ENCODE measurements around the gene GNG11.
"Not testable (repeated sequence)": the region's sequence is repeated elsewhere in the genome, so short reads cannot be mapped to it uniquely, and the experiment has no call there.

Gene GNG11

GRCh38 chr7:93913197-93913596 is 8.3 kb upstream of the GNG11 start:
- DNase-seq: no peak

- DNase-seq: no peak
Measured at GRCh38 chr7:93914581-93915066, 6.9 kb upstream of the GNG11 start.

GRCh38 chr7:93915206-93915842 is 6.2 kb upstream of the GNG11 start:
- DNase-seq: not testable (repeated sequence)

- DNase-seq: not testable (repeated sequence)
Measured at GRCh38 chr7:93915888-93916287, 5.6 kb upstream of the GNG11 start.

- peak; percentile 12 for DNase-seq
Measured at GRCh38 chr7:93916315-93916714, 5.2 kb upstream of the GNG11 start.

- no peak for DNase-seq
Measured at GRCh38 chr7:93920496-93921182, 896 bp upstream of the GNG11 start.

- no peak for DNase-seq
Measured at GRCh38 chr7:93921186-93921585, 349 bp upstream of the GNG11 start.

- no peak for DNase-seq
Measured at GRCh38 chr7:93923296-93923695, 1.8 kb downstream of the GNG11 start.

- no peak for DNase-seq
Measured at GRCh38 chr7:93923942-93924341, 2.4 kb downstream of the GNG11 start.

- no peak for DNase-seq
Measured at GRCh38 chr7:93926800-93927199, 5.3 kb downstream of the GNG11 start.

GRCh38 chr7:93927585-93927984 is 6.0 kb downstream of the GNG11 start:
- no peak for DNase-seq

- no peak for DNase-seq
Measured at GRCh38 chr7:93931655-93932054, 10.1 kb downstream of the GNG11 start.

GRCh38 chr7:93933156-93933555 is 11.6 kb downstream of the GNG11 start:
- DNase-seq: no peak

- DNase-seq: no peak
Measured at GRCh38 chr7:93935102-93935501, 13.6 kb downstream of the GNG11 start.

GRCh38 chr7:93937818-93938217 is 16.3 kb downstream of the GNG11 start:
- DNase-seq: no peak

- DNase-seq: no peak
Measured at GRCh38 chr7:93938293-93938692, 16.8 kb downstream of the GNG11 start.

- DNase-seq: no peak
Measured at GRCh38 chr7:93941945-93942344, 20.4 kb downstream of the GNG11 start.

GRCh38 chr7:93943816-93944540 is 22.4 kb downstream of the GNG11 start:
- peak; percentile 62 for DNase-seq

GRCh38 chr7:93944673-93945072 is 23.1 kb downstream of the GNG11 start:
- DNase-seq: no peak

- no peak for DNase-seq
Measured at GRCh38 chr7:93945083-93945482, 23.5 kb downstream of the GNG11 start.

- no peak for DNase-seq
Measured at GRCh38 chr7:93945756-93946535, 24.4 kb downstream of the GNG11 start.

GRCh38 chr7:93948106-93948505 is 26.6 kb downstream of the GNG11 start:
- DNase-seq: no peak

GRCh38 chr7:93948873-93949272 is 27.3 kb downstream of the GNG11 start:
- DNase-seq: peak; percentile 77
